ENCODE results near the gene VTI1A. TPM values are rescaled to one million over a fixed set of nuclear protein-coding genes. Genes with fewer than 3 reads are reported as not detected.
A peak's percentile ranks its signal among the peaks of the same experiment; 100 is the strongest.

Gene VTI1A
- total RNA-seq, 1 donor from 2014 or later = 34.6 TPM

GRCh38 chr10:112715581-112715980 lies 268.6 kb downstream of the VTI1A start:
- no peaks in the 10 kb centered on the region for H3K27me3 Mint-ChIP-seq (ENCODE audit: low read depth)
- peaks cover 5% of the 10 kb centered on the region for H3K36me3 Mint-ChIP-seq
- no peak overlapping the region for H3K27ac Mint-ChIP-seq
- no peak for DNase-seq (ENCODE audit: low spot score in 2 of 2, unreplicated experiment in 2 of 2)
- peaks cover 19% of the 10 kb centered on the region for H3K4me1 Mint-ChIP-seq
- H3K9me3 Mint-ChIP-seq = peaks cover 4% of the 10 kb centered on the region
- H3K4me3 Mint-ChIP-seq = no peak overlapping the region
- no peak for TF ChIP-seq CTCF (IDR thresholded peaks at IDR 0.05; ENCODE audit: unreplicated experiment)

GRCh38 chr10:112716076-112716475 lies 269.1 kb downstream of the VTI1A start:
- Mint-ChIP-seq H3K9me3 (peaks cover 4% of the 10 kb centered on the region), H3K4me1 (peaks cover 19% of the 10 kb centered on the region), H3K27ac (no peak overlapping the region), H3K4me3 (no peak overlapping the region), H3K27me3 (ENCODE audit: low read depth) (no peaks in the 10 kb centered on the region), H3K36me3 (peaks cover 5% of the 10 kb centered on the region)
- TF ChIP-seq CTCF (IDR thresholded peaks at IDR 0.05; ENCODE audit: unreplicated experiment) = no peak
- DNase-seq (ENCODE audit: low spot score in 2 of 2, unreplicated experiment in 2 of 2) = no peak

DNA sequence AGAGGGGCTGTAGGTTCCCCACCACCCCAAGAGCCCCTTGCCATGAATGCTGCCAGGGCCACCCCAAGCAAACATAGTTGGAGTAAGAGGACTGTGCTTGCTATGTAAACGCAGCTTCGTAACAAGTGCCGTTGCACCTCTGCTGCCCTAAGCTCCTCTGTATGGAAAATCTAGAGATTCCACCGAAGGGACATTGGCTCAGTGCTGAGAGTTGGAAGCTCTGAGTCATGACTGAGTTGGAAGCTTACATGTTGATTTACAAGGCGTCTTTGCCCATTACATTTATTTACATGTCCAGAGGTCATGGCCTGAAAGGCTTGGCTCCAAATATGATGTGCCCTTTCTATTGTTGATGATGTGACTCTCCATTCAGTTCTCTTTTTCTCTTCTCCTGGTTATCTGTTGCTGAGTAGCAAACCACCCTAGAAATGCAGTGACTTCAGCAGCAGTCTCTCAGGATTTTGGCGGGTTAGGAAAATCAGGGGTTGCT lies 270.0 kb downstream of the VTI1A start:
- TF ChIP-seq CTCF (IDR thresholded peaks at IDR 0.05; ENCODE audit: unreplicated experiment) = no peak

GRCh38 chr10:112720178-112720577 lies 273.2 kb downstream of the VTI1A start:
- no peaks in the 10 kb centered on the region for H3K27me3 Mint-ChIP-seq (ENCODE audit: low read depth)
- H3K4me3 Mint-ChIP-seq = no peak overlapping the region
- no peak for TF ChIP-seq CTCF (IDR thresholded peaks at IDR 0.05; ENCODE audit: unreplicated experiment)
- H3K9me3 Mint-ChIP-seq = peaks cover 6% of the 10 kb centered on the region
- H3K27ac Mint-ChIP-seq = no peak overlapping the region
- no peak for DNase-seq (ENCODE audit: low spot score in 2 of 2, unreplicated experiment in 2 of 2)
- H3K4me1 Mint-ChIP-seq = peaks cover 24% of the 10 kb centered on the region
- peaks cover 5% of the 10 kb centered on the region for H3K36me3 Mint-ChIP-seq

More for the DNA sequence above, 270.0 kb downstream of the VTI1A start:
- Mint-ChIP-seq H3K4me3 (no peak overlapping the region), H3K36me3 (peaks cover 5% of the 10 kb centered on the region), H3K27me3 (ENCODE audit: low read depth) (no peaks in the 10 kb centered on the region), H3K4me1 (peaks cover 17% of the 10 kb centered on the region), H3K9me3 (peaks cover 4% of the 10 kb centered on the region), H3K27ac (no peak overlapping the region)
- no peak for DNase-seq (ENCODE audit: low spot score in 2 of 2, unreplicated experiment in 2 of 2)

DNA sequence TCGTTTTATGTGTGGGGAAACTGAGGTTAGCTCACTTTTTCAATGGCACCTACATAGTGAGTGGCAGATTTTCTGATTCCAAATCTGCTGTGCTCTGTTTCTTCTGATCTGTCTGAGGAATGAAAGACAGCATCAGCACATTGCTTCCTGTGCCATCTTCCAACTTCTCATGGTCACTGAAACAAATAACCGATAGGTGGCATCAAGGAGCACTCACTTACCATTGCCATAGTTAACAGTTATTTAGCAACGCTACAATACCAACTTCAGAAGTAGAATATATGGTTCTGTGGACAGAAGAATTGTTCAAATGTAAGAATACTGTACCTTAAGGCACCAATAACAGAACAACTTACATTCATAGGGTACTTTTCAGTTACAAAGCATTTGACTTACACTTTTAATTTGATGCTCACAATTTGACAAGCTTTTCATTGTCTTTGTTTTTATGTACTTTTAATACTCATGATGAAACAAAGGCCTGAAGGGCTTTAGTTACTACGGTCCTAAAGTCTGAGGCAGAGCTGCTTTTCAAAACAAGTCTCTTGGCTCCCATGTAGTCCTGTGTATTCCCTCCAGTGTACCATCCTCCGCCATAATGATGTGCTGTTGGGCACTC lies 274.2 kb downstream of the VTI1A start:
- peak; percentile 22 for TF ChIP-seq CTCF (IDR thresholded peaks at IDR 0.05; ENCODE audit: unreplicated experiment)
- no peak overlapping the region for H3K4me3 Mint-ChIP-seq
- H3K4me1 Mint-ChIP-seq = peaks cover 26% of the 10 kb centered on the region
- peaks cover 11% of the 10 kb centered on the region for H3K9me3 Mint-ChIP-seq
- no peak overlapping the region for H3K27ac Mint-ChIP-seq
- no peaks in the 10 kb centered on the region for H3K27me3 Mint-ChIP-seq (ENCODE audit: low read depth)
- no peak for DNase-seq (ENCODE audit: low spot score in 2 of 2, unreplicated experiment in 2 of 2)
- H3K36me3 Mint-ChIP-seq = peaks cover 3% of the 10 kb centered on the region
